ENCODE data around the gene FAM120B.
A peak's percentile ranks its signal among the peaks of the same experiment; 100 is the strongest.

Gene FAM120B

DNA sequence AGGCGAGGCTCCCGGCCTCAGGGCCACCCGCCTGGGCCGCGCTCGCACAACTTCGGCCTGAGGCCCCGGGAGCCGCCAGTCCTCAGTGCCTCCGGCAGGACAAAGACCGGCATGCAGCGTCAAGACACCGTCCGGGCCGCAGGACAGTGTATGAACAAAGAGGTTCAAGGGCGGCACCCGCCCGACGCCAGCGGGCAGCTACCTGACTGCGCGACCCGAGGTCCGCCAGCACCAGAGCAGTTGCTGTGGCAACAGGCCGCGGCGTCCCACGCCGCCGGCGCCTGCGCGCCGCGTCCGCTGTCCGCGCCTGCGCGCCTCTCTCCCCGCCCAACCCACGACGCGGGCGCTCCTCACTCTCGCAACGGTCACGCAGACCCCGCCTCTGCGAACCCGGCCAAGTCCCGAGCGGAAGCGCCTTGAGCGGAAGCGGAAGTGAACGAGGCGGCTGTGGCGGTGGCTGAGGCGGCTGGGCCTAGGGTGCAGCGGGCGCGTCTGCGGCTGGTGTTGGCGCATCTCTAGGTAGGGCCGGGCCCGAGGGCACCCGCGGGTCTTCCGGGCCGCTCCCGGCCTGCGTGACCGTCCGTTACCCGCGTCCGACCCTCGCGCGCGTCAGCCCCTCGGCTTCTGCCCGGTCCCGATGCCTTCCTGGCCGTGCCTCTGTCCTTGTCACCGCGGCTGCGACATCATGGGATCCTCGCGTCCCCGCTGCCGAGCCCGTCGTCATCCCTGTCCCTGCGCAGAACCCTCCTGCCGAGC, at the start of gene FAM120B:
FAM120B (plus strand) TSS at position 435 of the 756 bp plus-strand sequence. CDS start 10,633 bp downstream, outside the sequence.
- Histone ChIP-seq H3K79me2 (ENCODE audit: low read length) (peaks cover 50% of the 10 kb centered on the region), H2AFZ (ENCODE audit: low read depth, low read length) (peak within 1 kb of the TSS; percentile 84), H3K27me3 (ENCODE audit: low read depth, low read length) (no peaks in the 10 kb centered on the region), H4K20me1 (ENCODE audit: insufficient read depth, low read length) (0 out of 2 replicates have a peak, but pooled peaks cover 7% of the 10 kb centered on the region), H3K27ac (ENCODE audit: low read length) (peak within 1 kb of the TSS; percentile 44; the same call in 1 of the 2 replicates), H3K4me2 (ENCODE audit: low read length) (peak within 1 kb of the TSS; percentile 98), H3K9ac (ENCODE audit: low read length) (peak within 1 kb of the TSS; percentile 92), H3K4me3 (ENCODE audit: low read length) (peak within 1 kb of the TSS; percentile 99), H3K4me1 (ENCODE audit: low read length) (peaks cover 14% of the 10 kb centered on the region), H3K9me3 (ENCODE audit: insufficient read depth, low read length) (no peaks in the 10 kb centered on the region), H3K36me3 (replicated peaks; ENCODE audit: low read depth, low read length) (no peaks in the 10 kb centered on the region)
- TF ChIP-seq CTCF (IDR thresholded peaks at IDR 0.05; ENCODE audit: low read depth, low read length): no peak
- TF ChIP-seq EZH2phosphoT487 (IDR thresholded peaks at IDR 0.05; ENCODE audit: low read depth): no peak

DNA sequence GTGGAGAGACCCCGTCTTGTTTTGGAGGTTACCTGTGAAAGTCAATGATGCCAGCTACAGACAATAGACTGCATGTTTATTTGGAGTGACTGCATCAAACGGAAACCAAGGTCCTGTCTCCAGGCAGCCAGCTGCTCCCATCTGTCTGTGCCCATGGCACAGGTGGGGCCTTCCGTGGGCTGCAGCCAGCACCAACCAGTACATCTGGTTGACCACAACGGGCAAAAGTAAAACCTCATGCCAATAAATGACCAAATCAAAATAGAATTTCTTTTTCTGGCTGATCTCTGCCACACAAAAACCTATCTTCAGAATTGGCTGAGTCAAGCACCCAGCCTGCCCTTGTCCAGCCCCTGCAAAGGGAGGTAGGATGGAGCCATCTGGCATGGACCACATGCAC, 49.2 kb upstream of the FAM120B start:
- Histone ChIP-seq H3K9ac (ENCODE audit: low read length) (no peak overlapping the region), H3K79me2 (ENCODE audit: low read length) (no peaks in the 10 kb centered on the region), H2AFZ (ENCODE audit: low read depth, low read length) (no peak overlapping the region), H3K36me3 (replicated peaks; ENCODE audit: low read depth, low read length) (no peaks in the 10 kb centered on the region), H3K27me3 (ENCODE audit: low read depth, low read length) (no peaks in the 10 kb centered on the region), H3K4me2 (ENCODE audit: low read length) (no peak overlapping the region), H3K27ac (ENCODE audit: low read length) (no peak overlapping the region), H3K9me3 (ENCODE audit: insufficient read depth, low read length) (no peaks in the 10 kb centered on the region), H3K4me3 (ENCODE audit: low read length) (no peak overlapping the region), H3K4me1 (ENCODE audit: low read length) (no peaks in the 10 kb centered on the region), H4K20me1 (ENCODE audit: insufficient read depth, low read length) (no peaks in the 10 kb centered on the region)
- TF ChIP-seq CTCF (IDR thresholded peaks at IDR 0.05; ENCODE audit: low read depth, low read length) (no peak), EZH2phosphoT487 (IDR thresholded peaks at IDR 0.05; ENCODE audit: low read depth) (no peak)

GRCh38 chr6:170258407-170258806, 48.2 kb upstream of the FAM120B start:
- no peaks in the 10 kb centered on the region for H3K27me3 ChIP-seq (ENCODE audit: low read depth, low read length)
- no peaks in the 10 kb centered on the region for H3K9me3 ChIP-seq (ENCODE audit: insufficient read depth, low read length)
- no peaks in the 10 kb centered on the region for H3K36me3 ChIP-seq (replicated peaks; ENCODE audit: low read depth, low read length)
- no peaks in the 10 kb centered on the region for H3K4me1 ChIP-seq (ENCODE audit: low read length)
- H3K4me2 ChIP-seq (ENCODE audit: low read length): no peak overlapping the region
- H3K9ac ChIP-seq (ENCODE audit: low read length): no peak overlapping the region
- H3K4me3 ChIP-seq (ENCODE audit: low read length): no peak overlapping the region
- H2AFZ ChIP-seq (ENCODE audit: low read depth, low read length): no peak overlapping the region
- no peaks in the 10 kb centered on the region for H4K20me1 ChIP-seq (ENCODE audit: insufficient read depth, low read length)
- H3K79me2 ChIP-seq (ENCODE audit: low read length): no peaks in the 10 kb centered on the region
- TF ChIP-seq CTCF (IDR thresholded peaks at IDR 0.05; ENCODE audit: low read depth, low read length) (no peak), EZH2phosphoT487 (IDR thresholded peaks at IDR 0.05; ENCODE audit: low read depth) (no peak)
- no peak overlapping the region for H3K27ac ChIP-seq (ENCODE audit: low read length)

DNA sequence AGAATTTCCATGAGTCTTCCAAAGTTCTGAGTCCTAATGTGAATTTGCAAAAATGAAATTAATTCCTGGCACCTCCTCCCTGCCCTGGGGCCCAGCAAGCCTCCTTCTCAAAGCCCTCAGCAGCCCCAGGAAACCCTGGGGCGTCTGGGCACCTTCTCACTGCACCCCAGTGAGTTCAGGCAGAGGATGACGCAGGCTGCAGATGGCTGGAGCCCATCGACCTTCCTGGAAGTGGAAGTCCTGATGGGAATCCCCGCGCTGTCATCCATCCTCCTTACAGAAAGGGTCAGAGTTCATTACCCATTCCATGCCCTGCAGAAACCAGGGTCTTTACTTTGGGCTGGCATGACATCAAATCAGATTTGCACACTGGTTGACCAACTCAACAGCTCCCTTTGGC, 47.3 kb upstream of the FAM120B start:
- no peak overlapping the region for H3K27ac ChIP-seq (ENCODE audit: low read length)
- TF ChIP-seq EZH2phosphoT487 (IDR thresholded peaks at IDR 0.05; ENCODE audit: low read depth) (no peak), CTCF (IDR thresholded peaks at IDR 0.05; ENCODE audit: low read depth, low read length) (no peak)
- H3K4me3 ChIP-seq (ENCODE audit: low read length): no peak overlapping the region
- H3K27me3 ChIP-seq (ENCODE audit: low read depth, low read length): no peaks in the 10 kb centered on the region
- no peaks in the 10 kb centered on the region for H3K79me2 ChIP-seq (ENCODE audit: low read length)
- H3K9ac ChIP-seq (ENCODE audit: low read length): no peak overlapping the region
- H3K36me3 ChIP-seq (replicated peaks; ENCODE audit: low read depth, low read length): no peaks in the 10 kb centered on the region
- H3K4me1 ChIP-seq (ENCODE audit: low read length): no peaks in the 10 kb centered on the region
- no peak overlapping the region for H2AFZ ChIP-seq (ENCODE audit: low read depth, low read length)
- H3K9me3 ChIP-seq (ENCODE audit: insufficient read depth, low read length): no peaks in the 10 kb centered on the region
- H3K4me2 ChIP-seq (ENCODE audit: low read length): no peak overlapping the region
- no peaks in the 10 kb centered on the region for H4K20me1 ChIP-seq (ENCODE audit: insufficient read depth, low read length)
